ENCODE data around the gene SH3PXD2A.

Gene SH3PXD2A

GRCh38 chr10:103877861-103878260 is 22.5 kb upstream of the SH3PXD2A start:
- no peak for DNase-seq

- DNase-seq: no peak
Observed at GRCh38 chr10:103876155-103876554, 20.8 kb upstream of the SH3PXD2A start.

GRCh38 chr10:103874730-103875129 is 19.4 kb upstream of the SH3PXD2A start:
- no peak for DNase-seq

DNA sequence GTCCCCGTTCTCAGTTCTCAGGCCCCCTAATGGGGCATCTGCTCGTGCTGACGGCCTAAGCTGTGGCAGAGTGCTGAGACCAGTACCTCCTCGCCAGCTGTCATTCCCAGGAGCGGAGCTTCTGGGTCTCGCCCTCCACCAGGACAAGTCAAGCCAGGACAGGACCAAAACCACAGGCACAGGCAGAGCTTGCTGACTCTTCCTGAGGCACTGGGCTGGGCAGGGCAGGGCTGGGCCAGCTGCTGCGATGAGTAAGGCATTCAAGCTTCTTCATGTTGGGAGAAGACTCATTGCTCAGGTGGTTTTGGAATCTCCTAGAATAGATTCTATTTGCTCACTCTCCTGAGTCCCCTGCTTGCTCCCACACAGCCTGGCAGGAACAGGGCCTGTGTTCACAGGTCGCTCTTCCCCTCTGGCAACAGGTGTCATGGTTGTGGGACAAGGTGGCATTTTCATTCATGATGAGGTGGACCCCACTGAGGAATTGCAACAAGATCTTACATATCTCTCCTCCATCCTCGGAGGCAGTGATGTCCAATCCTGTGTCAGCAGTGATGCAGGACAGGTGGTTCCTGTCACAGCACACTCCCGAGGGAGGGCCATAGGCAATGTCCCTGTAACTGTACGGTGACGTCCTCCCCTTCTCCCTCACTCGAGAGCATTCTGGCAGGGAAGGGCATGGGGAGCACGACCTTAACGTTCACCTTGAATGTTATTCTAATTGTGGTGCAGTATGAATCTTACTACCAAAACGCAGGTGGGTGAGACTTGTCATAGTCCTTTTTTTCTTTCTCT is 17.0 kb upstream of the SH3PXD2A start:
- no peak for DNase-seq

GRCh38 chr10:103871006-103871405 is 15.6 kb upstream of the SH3PXD2A start:
- no peak for DNase-seq

GRCh38 chr10:103870516-103870915 is 15.1 kb upstream of the SH3PXD2A start:
- no peak for DNase-seq

GRCh38 chr10:103869336-103869735 is 14.0 kb upstream of the SH3PXD2A start:
- DNase-seq: no peak

- DNase-seq: no peak
Observed at GRCh38 chr10:103868200-103868599, 12.8 kb upstream of the SH3PXD2A start.

GRCh38 chr10:103861505-103861904 is 6.1 kb upstream of the SH3PXD2A start:
- DNase-seq: no peak

- peak; percentile 64 for DNase-seq
Observed at GRCh38 chr10:103859161-103860086, 4.0 kb upstream of the SH3PXD2A start.

GRCh38 chr10:103858360-103858759 is 3.0 kb upstream of the SH3PXD2A start:
- DNase-seq: no peak

DNA sequence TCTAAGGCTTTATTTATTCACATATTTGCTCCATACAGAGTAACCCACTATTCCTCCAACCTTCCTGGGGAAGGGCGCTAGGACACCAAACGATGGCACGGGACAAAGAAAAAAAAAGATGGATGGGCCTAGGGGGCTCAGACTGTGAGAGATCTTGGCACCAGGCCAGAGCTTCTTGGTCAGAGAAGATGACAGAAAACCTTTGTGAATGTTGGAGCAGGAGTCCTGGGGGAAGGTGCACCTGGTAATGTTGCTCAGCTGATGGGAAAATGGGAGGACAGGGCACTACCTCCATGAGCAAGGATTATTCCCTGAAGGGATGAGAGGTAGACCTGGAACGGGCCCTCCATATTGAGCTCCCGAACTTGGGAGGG is 1.4 kb upstream of the SH3PXD2A start:
- no peak for DNase-seq

GRCh38 chr10:103855852-103856796 is 748 bp upstream of the SH3PXD2A start:
- no peak for DNase-seq

DNA sequence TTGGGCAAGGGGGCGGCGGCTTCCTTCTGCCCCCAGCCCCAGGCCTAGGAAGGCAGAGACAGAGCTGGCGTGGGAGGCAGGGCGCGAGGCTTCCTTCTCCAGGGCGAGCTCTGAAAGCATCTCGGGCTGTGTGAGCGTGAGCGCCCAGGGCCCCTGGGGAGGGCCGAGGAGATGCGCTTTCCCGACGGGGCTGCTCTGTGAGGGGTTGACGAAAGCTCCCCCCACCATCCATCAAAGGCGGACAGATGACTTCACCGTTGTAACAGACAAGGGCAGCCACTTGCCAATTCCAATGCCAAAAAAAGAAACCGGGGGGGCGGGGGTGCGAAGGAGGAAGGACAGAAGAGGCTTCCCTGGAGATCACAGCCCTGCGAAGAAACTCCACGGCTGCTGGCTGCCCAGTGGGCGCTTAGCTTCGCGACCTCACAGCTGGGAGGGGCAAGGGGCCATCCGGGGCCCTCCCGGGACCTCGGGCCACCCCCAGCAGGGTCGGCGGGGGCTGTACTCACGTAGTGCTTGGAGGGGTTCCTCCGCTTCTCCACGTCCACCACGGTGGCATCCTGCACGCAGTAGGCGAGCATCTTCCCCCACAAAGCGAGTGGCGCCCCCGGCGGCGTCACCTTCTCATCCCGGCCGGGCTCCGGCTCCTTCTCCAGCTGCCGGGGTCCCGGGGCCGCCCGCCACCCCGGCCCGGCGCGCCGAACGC is 537 bp downstream of the SH3PXD2A start:
- DNase-seq: no peak

DNA sequence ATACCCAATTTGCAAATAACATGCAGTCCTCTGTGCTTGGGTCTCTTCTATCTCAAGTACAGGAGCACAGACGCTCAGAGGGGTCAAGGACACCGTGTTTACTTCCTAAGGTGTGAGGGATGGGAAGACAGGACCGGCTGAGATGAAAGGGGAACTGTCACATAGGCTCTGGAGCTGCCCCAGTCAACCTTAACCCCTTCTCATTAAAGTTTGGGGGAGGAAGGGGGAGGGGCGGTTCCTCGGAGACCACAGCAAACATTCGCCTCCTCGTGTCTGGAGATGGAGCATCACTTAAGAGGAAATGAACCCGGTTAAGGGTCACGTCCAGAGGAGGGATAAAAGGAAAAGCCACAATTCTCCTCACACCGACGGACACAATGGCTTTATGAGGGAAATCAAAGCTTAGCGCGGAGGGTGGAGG is 1.1 kb downstream of the SH3PXD2A start:
- no peak for DNase-seq

DNA sequence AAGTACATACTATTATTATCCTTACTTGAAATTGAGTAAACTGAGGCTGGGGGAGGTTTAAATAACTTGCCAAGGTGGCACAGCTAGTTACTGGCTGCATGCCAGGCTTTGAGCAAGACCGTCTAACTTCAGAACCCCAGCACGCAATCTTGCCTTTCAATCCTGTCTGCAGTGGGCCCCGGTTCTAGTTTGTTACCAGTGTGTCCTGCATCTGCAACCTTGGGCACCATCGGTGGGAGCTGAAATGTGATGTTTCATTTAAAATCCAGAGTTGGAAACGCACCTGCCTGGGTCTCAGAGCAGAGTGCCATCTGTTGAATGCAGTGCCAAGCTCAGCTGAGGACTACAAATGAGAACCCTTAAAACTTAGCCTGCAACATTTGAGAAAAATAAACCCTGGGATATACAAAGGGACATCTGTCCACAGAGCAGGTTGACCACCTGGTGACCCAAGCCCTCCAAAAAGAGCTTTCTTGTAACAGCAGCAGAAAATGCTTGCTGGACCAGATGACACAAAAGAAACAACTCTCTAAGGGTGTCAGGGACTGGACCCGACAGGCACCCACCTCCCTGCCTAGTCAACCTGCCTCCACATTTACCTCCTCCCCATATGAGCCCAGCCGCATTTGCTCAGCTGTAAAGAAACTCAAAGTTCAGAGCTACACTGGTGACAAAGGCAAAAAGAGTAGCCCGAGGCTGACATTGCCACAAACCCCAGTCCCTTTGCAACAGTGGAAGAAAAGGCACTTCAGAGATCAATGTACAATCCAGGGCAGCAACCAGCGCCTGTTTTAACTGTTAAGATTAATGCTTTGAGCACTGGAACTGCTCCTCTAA is 1.7 kb downstream of the SH3PXD2A start:
- no peak for DNase-seq

DNA sequence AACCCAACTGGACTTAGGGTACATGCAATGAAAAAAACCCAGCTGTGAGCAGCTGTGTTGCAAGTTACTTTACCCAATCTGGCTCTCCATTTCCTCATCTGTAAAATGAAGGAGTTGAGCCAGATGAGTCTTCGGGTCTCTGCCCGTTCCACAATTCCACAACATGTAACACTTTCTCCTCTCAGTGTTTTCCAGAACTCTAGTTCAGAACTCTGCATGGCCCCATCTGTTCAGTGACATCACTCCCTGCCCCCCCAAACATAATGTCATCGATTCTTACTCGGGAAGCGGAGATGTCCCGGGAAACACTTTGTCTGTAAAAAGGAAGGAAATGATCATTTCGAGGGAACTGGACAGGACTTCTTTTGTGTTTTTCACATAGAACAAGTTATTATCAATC is 2.5 kb downstream of the SH3PXD2A start:
- no peak for DNase-seq

DNA sequence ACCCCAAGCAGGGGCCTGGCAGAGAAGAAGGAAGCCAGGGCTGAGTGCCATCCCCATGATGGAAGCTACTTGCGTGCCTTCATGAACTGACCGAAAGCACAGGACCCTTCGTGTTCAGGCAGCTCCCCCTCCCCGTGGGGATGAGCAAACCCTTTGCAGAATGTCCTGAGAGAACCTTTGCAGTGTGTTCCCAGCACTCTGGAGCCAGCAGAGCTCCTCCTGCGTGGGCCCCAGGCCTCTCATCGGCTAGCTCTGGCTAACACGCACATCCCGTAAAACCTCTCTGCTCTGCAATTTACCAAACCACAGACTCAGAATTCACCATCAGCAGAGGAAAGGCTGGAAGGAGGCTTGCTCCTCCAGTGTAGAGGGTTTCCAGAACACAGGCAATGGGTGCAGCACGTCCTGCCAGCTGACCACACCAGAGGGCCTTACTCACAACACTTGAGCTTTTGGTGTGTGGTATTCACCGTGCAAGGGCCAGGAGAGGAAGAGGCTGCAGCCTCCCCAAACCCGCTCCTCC is 3.1 kb downstream of the SH3PXD2A start:
- DNase-seq: no peak

DNA sequence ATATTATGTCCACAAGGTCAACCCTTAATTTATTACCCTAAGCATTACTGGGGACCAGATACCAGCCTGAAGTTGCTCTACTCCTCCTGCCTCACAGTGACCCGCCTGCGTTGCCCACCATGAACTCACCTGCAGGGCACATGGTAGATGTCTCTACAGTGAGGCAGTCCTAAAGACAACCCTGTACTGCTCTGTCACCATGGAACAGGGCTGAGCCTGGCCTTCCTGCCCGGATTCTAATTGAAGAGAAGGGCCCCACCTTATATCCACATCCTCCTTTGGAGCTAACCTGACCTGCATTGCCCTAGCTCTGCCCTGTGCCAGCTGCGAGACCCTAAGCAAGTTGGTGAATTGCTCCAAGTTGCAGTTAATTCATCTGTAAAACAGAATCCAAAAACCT is 4.1 kb downstream of the SH3PXD2A start:
- DNase-seq: no peak

GRCh38 chr10:103850572-103850895 is 4.8 kb downstream of the SH3PXD2A start:
- DNase-seq: no peak

Measured in CD4-positive, alpha-beta T cell treated with Interleukin-21 for 1 hour (primary cell).